Measurements from ENCODE around the gene LAPTM5. TPM values are rescaled to one million over a fixed set of nuclear protein-coding genes. Genes with fewer than 3 reads are reported as not detected.
"Not testable (repeated sequence)": the region's sequence is repeated elsewhere in the genome, so short reads cannot be mapped to it uniquely, and the experiment has no call there.

Gene LAPTM5
- total and polyA plus RNA-seq, 10 donors, result 419 to 747 (median 577) TPM

GRCh38 chr1:30691480-30691879, 66.1 kb downstream of the LAPTM5 start:
- intact Hi-C loops (cut with DNase I; ENCODE audit: low total_unique reads), result no loop called here
- peaks cover 0 to 1% (median 0%) of the 10 kb centered on the region in 6 donors for H3K4me1 ChIP-seq
- no peak overlapping the region for H3K27ac ChIP-seq
- no peaks in the 10 kb centered on the region for H3K9me3 ChIP-seq
- H3K4me3 ChIP-seq, result no peak overlapping the region
- H3K27me3 ChIP-seq (replicated peaks in 1 of 7), result peaks cover 0 to 34% (median 5%) of the 10 kb centered on the region in 7 donors
- WGBS, 5 donors, result 44 to 67% (median 65%) methylated on average over 5 of the region's 5 CpGs
- DNase-seq, result no peak
- no peaks in the 10 kb centered on the region for H3K36me3 ChIP-seq
- TF ChIP-seq POLR2AphosphoS5 (IDR thresholded peaks at IDR 0.05) (peak; percentile 29 to 71 (median 36)), CTCF (IDR thresholded peaks at IDR 0.05 in 8 of 11, conservative IDR thresholded peaks at IDR 0.05 in 3 of 11) (no peak), POLR2A (IDR thresholded peaks at IDR 0.05) (no peak)

GRCh38 chr1:30689901-30690645, 67.5 kb downstream of the LAPTM5 start:
- Histone ChIP-seq H3K4me1 (peaks cover 0 to 13% (median 4%) of the 10 kb centered on the region in 6 donors), H3K27me3 (replicated peaks in 1 of 7) (peaks cover 0 to 48% (median 18%) of the 10 kb centered on the region in 7 donors), H3K9me3 (no peaks in the 10 kb centered on the region), H3K4me3 (no peak overlapping the region), H3K36me3 (no peaks in the 10 kb centered on the region), H3K27ac (no peak overlapping the region)
- 64 to 68% (median 65%) methylated on average over 7 of the region's 7 CpGs for WGBS, 5 donors
- intact Hi-C loops (cut with DNase I; ENCODE audit: low total_unique reads), result no loop called here
- no peak for TF ChIP-seq POLR2A (IDR thresholded peaks at IDR 0.05)
- no peak for TF ChIP-seq POLR2AphosphoS5 (IDR thresholded peaks at IDR 0.05)
- TF ChIP-seq CTCF (IDR thresholded peaks at IDR 0.05 in 8 of 11, conservative IDR thresholded peaks at IDR 0.05 in 3 of 11), result no peak
- no peak for DNase-seq

GRCh38 chr1:30688920-30689794, 68.4 kb downstream of the LAPTM5 start:
- intact Hi-C loops (cut with DNase I; ENCODE audit: low total_unique reads), result no loop called here
- no peak overlapping the region for H3K27ac ChIP-seq
- peaks cover 0 to 18% (median 8%) of the 10 kb centered on the region in 6 donors for H3K4me1 ChIP-seq
- no peaks in the 10 kb centered on the region for H3K36me3 ChIP-seq
- no peak overlapping the region for H3K4me3 ChIP-seq
- no peak for DNase-seq
- no peaks in the 10 kb centered on the region for H3K9me3 ChIP-seq
- TF ChIP-seq CTCF (IDR thresholded peaks at IDR 0.05 in 8 of 11, conservative IDR thresholded peaks at IDR 0.05 in 3 of 11), result no peak
- TF ChIP-seq POLR2A (IDR thresholded peaks at IDR 0.05), result no peak
- no peak for TF ChIP-seq POLR2AphosphoS5 (IDR thresholded peaks at IDR 0.05)
- H3K27me3 ChIP-seq (replicated peaks in 1 of 7), result peaks cover 0 to 57% (median 27%) of the 10 kb centered on the region in 7 donors
- 50 to 77% (median 72%) methylated on average over 10 to 11 of the region's 11 CpGs for WGBS, 5 donors

GRCh38 chr1:30688516-30688915, 69.1 kb downstream of the LAPTM5 start:
- intact Hi-C loops (cut with DNase I; ENCODE audit: low total_unique reads); H3K36me3 ChIP-seq; H3K9me3 ChIP-seq; DNase-seq; H3K4me3 ChIP-seq; H3K27ac ChIP-seq: not testable (repeated sequence)
- H3K27me3 ChIP-seq (replicated peaks in 1 of 7), result peaks cover 0 to 64% (median 34%) of the 10 kb centered on the region in 7 donors
- WGBS, 5 donors, result 80 to 95% (median 92%) methylated on average over 9 of the region's 9 CpGs
- H3K4me1 ChIP-seq, result peaks cover 0 to 18% (median 8%) of the 10 kb centered on the region in 6 donors

Measured in spleen (tissue), 11 donors.